Epidermal melanocyte (primary cell): ENCODE results near the gene ATG7.
"Not testable (repeated sequence)": the region's sequence is repeated elsewhere in the genome, so short reads cannot be mapped to it uniquely, and the experiment has no call there.

ENCODE experiments used
- DNase-seq: peaks from one replicate; pipeline ENCODE4 v3.0.0; 2011; ENCODE audit warnings: low spot score; ENCODE audit not compliant: insufficient read length

ATG7 gene

DNA sequence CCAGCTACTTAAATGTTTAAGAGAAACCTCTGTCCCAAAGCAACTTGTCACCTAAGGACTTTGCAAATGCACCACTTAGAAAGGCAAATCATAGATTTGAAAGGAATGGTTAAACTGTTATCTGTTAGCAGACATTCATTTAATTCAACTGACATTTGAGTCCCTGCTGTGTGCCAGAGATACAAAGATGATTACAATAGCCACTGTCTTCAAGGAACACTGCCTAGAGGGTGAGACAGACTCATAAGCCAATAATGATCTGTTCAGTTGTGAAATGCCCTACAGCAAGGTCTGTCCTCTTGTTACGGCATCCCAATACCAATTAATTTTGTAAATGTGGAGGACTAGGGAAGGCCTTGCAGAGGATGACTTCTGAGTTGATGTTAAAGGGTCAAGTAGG lies 113.1 kb downstream of the ATG7 start:
- DNase-seq, result peak; percentile 48

DNA sequence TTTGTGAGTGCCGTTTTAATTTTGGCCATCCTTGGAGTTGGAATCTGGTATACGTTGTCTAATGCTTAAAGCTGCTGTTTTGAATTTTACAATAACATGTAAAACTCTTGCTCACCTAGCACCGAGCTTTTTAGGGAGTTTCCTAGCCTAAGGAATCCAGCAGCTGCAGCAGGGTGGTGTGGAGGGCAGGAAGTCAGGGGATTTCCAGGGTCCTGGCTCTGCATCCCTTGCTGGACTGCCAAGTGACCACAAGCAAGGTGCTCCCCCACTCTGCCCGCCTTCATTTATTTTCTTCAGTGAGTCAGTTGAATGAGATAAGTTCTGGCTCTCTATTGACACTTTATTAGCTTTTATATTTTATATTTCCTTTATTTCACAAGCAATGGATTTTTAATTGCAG lies 113.7 kb downstream of the ATG7 start:
- DNase-seq, result no peak

DNA sequence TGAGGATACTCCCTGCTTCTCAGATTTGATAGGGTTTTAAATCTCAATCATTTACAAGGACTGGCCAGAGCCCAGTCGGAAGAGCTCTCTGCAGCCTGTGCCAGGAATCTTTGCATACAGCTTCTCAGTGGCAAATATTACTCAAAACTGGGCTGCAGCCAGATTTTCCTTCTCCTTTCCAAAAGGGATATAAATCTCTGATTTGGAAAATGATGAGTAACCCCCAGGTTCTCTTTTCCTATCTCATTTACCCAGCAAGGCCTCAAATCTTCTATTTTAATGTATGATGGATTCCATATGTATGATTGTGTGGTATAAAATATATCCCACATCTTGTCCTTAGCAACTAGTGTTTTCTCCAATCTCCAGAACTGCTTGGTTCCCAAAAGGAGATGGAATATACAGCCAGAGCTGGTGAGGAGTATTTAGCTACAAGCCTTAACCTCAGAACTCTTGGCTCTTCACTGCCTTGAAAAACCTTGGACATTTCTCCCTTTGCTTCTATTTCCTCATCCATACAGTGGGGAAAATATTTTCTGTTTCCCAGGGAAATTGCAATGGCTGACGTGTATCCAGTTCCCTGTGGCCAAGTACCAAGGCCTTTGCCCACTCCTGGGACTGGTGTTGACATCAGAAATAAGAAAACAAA lies 114.4 kb downstream of the ATG7 start:
- DNase-seq, result no peak

DNA sequence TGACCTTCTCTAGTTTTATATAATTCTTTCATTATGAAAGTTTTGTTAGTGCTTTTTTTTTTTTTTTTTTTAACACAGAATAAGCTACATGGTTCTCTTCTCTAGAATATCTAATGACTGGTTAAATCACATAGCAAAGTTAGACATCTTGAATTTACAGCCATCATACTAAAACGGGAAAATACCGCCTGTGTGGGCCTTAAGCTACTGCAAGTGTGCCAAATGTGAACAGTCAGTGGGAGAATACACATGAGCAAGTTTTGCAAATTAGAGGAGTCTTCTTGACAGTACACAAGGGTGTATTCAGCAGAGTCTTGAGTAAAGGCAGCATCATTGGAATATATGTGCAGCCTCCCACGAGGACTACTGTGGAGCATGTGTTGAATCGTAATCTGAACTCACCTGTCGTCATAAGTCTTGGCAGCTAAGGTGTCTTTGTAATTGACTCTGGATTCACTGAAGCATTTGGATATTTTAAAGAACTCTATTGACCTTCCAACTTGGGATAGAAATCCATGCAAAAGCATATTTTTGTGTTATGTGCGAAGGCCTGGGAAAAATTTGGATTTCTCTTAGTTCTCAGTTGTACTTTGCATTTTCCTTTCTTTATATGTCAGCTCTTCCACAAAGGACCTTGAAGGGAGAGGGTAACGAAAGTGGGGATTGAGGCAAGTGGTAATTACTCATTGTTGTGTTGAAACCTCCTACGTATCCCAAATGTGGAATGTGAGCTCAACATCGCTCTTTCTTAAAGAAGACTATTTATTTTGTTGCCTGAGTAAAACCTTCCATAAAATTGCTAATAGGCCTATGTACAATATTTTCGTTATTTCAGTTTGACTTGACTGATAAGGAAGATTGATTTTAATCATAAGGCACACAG lies 117.4 kb downstream of the ATG7 start:
- no peak for DNase-seq

DNA sequence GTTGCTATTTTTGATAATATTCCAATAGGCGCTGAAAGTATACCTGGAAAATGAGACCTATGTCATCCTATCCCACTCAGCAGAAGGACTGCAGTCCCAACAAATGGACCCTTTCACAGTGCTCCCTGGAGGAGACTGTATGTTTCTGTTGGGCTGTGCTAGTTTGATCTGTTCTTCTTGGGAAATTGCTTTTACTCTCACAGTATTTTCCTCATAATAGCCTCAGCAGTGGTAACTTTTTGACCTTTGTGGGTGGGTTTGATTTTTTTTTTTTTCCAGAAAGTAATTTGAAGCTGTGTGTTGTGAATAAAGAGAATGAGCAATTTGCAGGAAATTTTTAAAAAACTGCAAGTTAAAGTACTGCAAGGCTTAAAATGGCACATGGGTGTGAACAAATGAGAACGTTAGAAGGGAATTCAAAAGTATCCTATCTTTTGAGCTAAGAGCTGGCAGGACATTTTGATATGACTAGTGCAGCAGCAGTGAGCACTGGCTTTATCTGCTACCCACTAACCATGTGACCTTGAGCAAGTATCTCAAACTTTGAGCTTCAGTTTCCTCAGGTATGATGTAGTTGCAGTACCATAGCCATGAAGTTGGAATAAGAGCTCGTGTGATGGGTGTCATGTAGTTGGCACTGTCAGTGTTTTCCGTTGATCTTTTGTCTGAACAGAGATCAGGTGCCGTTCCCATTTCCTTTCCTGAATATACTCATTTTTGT lies 118.4 kb downstream of the ATG7 start:
- DNase-seq, result no peak

DNA sequence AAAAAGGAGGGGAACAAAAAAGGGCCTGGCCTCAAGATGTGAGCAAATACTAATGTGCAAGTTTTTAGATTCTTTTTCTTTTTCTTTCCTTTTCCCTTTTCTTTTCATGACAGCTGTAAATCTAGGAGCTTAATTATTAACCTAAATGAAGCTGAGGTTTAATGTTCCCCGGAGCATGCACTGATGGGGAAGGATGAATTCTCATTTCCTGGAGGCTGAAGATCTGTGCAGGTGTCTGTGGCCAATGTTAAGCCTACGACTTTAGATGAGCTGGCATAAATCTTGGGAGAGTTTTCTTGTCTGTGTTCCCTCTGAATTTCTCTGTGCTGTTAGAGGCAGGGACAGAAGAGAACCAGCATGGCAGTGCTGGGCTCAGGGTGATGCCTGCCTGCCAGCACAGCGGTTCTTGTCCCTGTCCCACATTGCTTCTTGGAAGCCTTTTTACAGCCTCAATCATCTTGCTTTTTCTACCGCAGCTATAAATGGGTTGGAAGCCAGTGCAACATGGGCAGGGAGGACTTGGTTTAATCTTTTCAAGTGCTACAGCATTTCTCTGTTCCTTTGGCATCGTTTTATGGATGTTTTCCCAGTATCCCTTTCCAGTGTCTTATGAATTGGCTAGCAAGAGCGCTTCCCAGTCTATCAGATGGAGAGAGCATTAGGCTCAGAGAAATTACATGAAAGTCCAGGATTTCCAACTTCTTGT lies 119.1 kb downstream of the ATG7 start:
- no peak for DNase-seq

DNA sequence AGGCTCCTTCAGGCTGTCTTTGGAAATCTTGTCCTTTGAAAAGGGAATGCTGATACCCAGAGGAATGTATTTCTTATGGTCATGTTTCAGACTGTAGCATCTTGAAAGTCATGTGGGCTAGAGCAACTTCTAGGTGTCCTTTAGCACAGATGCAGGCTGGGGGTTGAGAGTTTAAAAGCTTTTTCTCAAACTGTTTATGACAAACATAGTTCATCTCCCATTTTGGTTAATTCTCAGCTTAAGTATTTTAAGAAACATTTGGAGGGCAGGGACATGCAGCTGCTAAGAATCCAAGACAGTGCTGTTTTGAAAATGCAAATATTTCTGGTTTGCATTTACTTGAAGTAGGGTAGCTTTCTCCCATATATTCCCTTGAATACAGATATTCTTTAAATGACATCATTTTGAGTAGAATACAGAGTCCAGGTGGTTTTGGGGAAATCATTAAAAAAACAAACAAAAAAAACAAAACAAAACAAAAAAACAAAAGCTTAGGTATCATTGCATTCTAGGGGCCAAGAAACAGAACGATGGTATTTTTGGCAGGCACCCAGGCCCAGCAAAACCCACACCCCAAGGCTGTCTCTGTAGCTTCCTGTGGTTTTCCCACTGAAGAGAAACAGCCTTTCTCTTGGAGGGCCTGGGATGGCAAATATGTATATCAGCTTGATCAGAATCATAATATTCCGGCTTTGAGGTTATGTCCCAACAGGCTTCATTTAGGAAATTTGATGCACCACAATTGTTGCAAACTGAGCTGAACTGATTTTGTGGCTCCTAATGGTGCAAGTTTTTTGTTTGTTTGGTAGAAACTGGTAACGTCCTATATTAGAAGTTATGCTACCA lies 120.0 kb downstream of the ATG7 start:
- DNase-seq, result peak; percentile 72

DNA sequence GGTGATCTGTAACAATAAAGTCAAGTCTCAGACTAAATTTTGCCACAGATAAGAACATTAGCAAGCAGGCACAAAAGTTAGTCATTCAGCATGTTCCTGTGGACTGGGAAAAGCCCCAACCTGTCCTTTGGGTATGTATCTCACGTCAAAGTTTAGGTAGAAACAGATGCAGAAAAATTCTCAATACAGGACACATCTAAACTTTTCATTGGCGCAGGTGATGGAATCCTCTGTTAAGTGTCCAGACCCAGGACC lies 120.6 kb downstream of the ATG7 start:
- DNase-seq, result no peak

DNA sequence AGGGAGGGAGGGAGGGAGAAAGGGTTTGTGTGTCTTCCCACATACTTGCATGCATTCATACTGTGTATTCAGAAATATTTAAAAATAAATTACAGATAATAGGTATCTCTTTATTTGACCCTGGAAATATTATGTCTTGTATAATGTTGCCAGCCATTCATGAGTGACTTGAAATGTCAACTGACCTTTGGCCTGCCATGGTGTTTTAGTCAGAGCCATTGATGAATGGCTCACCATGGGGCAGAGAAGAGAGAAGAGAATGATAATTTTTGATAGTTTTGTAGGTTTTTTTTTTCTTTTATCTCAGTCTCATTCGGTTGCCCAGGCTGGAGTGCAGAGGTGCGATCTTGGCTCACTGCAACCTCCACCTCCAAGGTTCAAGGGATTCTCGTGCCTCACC lies 121.2 kb downstream of the ATG7 start:
- DNase-seq, result no peak

DNA sequence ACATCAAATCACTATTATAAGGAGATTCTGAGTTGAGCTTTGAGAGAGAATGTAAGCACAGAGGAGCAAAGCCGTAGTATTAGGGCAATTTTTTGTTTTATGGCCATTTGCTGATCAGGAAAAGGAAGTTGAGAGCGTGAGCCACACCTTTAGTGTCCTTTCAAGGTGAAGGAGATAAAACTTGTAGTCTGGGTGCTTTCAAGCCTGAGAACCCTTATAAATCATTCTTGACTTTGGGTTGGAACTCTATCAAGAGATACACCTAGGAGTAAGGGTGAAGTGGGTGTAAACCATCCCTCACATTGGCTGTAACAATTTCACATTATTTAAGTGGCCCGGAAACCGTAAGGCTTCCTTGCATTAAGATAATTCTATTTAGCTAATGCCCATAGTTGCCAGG lies 122.2 kb downstream of the ATG7 start:
- DNase-seq, result no peak

DNA sequence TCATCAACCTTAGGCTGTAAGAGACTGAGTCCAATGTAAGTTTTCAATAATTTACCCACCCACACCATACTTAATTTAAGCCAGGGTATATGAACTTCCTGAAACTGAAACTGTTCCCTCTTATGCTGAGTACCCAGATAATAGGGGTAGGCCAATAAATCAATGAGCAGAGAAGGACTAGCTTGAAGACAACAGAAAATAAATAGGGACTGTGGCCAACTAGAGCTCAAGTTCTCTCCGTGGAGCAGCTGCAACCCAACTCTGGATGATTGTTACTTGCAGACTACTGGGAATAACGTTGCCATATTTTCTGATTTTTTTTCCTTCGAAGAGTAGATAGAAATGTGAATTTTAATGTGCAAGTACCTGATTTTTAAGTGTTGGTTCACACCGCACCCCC lies 128.0 kb downstream of the ATG7 start:
- no peak for DNase-seq

DNA sequence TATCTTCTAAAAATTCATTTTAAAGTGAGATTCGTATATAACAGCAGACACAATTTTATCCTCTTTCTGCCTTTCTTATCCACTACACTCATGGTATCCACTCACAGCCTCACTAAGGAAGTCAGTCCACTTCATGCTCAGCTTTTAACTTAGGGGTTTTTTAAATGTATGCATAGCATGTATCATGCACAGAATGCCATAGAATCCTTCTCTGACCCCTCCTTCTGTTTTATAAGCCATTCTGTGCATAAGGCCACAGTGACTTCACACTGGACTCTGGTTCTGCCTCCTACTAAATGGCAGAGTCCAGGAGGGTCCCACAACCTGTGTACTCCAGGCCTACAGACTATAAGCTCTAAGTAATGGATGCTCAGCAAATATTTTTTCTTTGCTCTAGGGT lies 129.2 kb downstream of the ATG7 start:
- DNase-seq, result no peak

DNA sequence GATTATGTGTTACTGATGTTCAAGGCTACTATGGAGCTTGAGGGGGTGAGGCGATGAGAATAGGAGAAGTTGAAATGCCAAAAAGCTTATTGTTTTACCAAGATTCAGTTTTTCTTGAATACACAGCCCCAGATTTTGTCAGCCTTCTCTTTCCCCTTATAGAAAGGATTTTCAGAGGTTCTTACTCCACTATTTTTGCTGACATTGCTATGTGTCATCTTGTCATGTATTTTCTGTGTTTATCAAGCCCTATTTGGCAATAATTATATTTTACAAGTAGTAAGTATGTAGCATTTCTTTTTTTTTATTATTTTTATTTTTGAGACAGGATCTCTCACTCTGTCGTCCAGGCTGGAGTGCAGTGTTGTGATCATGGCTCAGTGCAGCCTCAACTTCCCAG lies 133.1 kb downstream of the ATG7 start:
- no peak for DNase-seq

DNA sequence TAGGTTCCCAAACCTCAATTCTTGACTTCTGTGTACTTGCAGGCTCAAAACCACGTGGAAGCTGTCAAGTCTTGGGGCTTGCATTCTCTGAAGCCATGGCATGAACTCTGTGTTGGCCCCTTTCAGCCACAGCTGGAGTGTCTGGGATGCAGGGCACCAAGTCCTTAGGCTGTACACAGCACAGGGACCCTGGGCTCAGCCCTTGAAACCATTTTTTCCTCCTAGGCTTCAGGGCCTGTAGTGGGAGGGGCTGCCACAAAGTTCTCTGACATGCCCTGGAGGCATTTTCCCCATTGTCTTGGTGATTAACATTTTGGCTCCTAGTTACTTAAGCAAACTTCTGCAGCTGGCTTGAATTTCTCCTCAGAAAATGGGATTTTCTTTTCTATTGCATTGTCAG lies 135.4 kb downstream of the ATG7 start:
- no peak for DNase-seq

DNA sequence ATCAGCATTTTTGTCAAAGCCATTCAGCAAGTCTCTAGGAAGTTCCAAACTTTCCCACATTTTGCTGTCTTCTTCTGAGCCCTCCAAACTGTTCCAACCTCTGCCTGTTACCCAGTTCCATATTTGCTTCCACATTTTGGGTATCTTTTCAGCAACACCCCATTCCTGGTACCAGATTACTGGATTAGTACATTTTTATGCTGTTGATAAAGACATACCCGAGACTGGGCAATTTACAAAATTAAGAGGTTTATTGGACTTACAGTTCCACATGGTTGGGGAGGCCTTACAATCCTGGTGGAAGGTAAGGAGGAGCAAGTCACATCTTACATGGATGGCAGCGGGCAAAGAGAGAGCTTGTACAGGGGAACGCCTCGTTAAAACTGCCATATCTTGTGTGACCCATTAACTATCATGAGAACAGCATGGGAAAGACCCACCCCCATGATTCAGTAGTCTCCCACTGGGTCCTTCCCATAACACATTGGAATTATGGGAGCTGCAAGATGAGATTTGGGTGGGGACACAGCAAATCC lies 136.2 kb downstream of the ATG7 start:
- not testable (repeated sequence) for DNase-seq

DNA sequence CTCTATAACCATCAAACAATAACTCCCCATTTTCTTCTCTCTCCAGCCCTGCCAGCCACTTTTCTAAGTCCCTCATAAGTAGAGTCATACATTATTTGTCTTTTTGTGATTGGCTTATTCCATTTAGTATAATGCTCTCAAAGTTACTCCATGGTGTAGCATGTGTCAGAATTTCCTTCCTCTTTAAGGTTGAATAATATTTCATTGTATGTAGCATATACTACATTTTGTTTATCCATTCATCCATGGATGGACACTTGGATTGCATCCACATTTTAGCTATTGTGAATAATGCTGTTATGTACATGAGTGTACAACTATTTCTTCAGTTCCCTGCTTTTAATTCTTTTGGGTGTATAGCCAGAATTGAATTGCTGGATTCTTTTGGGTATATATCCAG lies 138.4 kb downstream of the ATG7 start:
- DNase-seq, result no peak

DNA sequence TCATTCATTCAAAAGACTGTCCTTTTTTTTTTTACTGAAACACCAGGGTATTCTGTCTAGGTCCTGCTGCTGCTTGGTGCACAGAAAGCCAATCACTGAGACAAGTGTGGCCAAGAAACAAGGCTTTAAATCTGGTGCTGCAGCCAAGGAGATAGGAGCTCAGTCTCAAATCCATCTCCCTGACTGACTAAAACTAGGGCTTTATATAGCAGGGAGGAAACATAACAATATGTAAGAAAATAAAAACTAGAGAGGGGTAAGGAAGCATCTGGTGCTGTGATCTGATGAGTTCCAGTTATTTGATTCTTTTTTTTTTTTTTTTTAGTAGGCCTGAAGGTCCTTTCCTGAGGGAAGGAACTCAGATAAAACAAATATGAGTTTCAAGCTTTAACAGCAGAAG lies 139.8 kb downstream of the ATG7 start:
- no peak for DNase-seq

DNA sequence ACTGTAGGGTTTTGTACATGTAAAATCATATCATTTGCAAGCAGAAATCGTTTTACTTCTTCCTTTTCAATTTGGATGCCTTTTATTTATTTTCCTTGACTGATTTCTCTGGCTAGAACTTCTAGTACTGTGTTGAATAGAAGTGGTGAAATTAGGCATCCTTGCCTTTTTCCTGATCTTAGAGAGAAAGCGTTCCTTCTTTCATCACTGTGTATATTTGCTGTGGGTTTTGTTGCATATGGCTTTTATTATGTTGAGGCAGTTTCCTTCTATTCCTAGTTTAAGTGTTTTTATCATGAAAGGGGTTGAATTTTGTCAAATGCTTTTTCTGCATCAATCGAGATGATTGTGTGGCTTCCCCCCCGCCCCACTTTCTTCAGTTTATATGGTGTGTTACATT lies 140.9 kb downstream of the ATG7 start:
- no peak for DNase-seq

DNA sequence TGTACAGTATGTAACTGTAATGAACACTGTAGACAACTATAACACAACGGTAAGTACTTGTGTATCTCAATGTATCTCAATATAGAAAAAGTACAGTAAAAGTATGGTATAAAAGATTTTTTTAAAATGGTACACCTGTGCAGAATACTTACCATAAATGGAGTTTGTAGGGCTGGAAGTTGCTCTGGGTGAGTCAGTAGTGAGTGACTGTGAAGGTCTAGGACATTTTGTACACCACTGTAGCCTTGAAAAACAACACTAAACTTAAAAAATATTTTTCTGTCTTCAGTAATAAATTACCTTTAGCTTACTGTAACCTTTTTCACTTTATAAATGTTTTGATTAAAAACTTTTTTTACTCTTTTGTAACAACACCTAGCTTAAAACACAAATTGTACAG lies 142.9 kb downstream of the ATG7 start:
- no peak for DNase-seq

DNA sequence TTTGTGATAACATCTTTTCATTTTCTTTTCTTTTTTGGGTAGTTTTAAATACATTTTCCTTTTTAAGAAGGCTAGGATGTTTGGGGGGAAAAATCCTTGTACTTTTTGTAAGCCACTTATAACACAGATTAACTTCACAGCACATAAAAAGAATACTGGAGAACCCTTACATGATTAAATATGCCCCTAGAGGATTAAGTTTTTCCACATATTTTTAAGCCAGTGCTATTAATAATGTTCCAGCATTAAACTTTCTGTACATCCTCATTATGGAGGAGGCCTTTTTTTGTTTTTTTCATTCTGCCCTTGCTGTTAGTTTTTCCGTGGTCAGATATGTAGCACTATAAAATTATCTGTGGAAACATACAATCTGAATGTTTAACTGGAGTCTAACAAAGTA lies 147.9 kb downstream of the ATG7 start:
- DNase-seq, result no peak

DNA sequence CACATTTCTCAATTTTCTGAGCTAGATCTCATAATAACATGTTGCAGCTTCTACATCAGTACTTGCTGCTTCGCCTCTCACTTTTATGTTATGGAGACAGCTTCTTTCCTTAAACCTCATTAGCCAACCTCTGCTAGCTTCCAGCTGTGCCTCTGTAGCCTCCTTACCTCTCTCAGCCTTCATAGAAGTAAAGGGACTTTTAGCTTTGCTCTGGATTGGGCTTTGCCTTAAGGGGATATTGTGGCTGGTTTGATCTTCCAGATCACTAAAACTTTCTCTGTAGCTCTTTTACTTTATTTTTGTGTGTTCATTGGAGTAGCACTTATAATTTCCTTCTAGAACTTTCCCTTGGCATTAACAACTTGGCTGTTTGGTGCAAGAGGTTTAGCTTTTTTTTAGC lies 150.1 kb downstream of the ATG7 start:
- DNase-seq, result no peak
